ENCODE data around the gene STX16.

DNA sequence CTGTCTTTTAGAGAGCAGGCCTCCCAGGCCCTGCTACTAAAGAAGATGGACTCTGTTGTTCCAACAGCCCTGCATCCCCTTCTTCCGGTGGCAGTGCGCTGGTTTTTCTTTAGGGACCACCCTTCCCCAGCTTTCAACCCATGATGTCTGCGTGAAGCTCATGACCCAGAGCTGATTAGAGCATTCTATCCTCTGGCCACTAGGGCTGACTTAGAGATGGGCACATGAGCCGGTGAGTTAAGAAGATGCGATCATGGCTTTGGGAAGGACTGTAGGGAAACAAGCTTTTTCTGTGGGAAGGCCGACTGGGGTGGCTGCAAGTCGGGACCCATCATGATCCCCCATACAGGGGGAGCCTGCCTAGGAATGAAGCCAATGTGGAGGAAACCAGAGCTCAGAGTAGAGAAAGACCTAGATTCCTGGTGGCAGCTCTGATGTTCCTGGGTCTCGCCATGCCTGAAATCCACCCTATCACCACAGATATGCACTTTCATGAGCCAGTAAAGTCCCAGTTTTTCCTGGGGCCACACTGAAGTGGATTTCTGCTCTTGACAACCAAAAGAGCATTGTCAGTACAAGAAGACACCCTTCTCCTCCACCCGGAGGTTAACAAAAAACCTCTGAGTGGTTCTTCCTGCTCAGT lies 29.1 kb upstream of the STX16 start:
- TF ChIP-seq, protein P1, sequence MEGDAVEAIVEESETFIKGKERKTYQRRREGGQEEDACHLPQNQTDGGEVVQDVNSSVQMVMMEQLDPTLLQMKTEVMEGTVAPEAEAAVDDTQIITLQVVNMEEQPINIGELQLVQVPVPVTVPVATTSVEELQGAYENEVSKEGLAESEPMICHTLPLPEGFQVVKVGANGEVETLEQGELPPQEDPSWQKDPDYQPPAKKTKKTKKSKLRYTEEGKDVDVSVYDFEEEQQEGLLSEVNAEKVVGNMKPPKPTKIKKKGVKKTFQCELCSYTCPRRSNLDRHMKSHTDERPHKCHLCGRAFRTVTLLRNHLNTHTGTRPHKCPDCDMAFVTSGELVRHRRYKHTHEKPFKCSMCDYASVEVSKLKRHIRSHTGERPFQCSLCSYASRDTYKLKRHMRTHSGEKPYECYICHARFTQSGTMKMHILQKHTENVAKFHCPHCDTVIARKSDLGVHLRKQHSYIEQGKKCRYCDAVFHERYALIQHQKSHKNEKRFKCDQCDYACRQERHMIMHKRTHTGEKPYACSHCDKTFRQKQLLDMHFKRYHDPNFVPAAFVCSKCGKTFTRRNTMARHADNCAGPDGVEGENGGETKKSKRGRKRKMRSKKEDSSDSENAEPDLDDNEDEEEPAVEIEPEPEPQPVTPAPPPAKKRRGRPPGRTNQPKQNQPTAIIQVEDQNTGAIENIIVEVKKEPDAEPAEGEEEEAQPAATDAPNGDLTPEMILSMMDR (IDR thresholded peaks at IDR 0.05; ENCODE audit: insufficient read depth, low read length), result no peak
- TF ChIP-seq POLR2AphosphoS5 (IDR thresholded peaks at IDR 0.05; ENCODE audit: low read depth), result no peak
- TF ChIP-seq GABPA (IDR thresholded peaks at IDR 0.05; ENCODE audit: low read depth), result no peak

Measured in HL-60 (cell line).